ENCODE data around the gene ARMH3.

Gene ARMH3

DNA sequence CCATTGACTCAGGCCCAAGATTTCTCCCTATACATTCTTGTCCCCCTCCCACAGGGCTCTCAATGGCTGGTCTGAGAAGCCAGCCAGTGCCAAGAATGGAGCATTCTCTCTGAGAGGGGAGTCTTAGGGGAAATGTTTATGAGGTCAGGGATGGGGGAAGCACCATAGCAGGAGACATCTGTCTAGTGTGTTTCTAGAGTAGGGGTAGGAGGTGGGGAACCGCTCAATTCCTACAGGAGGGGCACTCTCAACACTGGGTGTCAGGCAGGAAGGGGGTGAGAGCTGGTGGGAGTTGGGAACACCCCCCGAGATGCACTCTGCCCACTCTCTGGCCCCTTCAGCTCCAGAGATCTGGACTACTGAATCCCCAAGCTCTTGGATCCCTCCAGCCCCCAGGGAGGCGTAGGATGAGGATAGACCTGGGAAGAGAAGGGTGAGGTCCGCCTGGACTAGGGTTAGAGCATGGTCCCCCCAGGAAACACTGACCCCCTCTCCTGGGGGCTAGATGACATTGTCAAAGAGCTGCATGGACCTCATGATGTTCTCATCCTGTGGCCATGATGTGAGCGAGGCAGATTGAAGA lies 229.0 kb downstream of the ARMH3 start:
- no peak for DNase-seq

DNA sequence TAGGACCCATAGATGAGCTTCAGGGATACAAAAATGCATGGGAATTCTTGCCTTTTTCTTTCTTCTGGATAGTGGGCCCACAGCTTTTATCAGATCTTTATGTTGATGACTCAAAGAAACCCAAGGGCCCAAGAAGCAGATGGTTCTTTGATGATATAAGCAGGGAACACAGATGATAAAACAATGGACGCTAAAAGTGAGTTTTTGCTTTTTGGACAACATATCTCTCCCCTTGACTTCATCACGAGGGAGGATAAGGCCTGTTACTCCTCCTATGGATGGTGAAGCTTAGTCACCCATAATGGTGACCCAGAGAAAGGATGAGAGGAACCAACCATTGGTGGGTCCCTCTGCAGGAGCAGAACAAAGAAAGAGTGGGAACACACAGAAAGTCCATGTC lies 231.2 kb downstream of the ARMH3 start:
- no peak for DNase-seq

DNA sequence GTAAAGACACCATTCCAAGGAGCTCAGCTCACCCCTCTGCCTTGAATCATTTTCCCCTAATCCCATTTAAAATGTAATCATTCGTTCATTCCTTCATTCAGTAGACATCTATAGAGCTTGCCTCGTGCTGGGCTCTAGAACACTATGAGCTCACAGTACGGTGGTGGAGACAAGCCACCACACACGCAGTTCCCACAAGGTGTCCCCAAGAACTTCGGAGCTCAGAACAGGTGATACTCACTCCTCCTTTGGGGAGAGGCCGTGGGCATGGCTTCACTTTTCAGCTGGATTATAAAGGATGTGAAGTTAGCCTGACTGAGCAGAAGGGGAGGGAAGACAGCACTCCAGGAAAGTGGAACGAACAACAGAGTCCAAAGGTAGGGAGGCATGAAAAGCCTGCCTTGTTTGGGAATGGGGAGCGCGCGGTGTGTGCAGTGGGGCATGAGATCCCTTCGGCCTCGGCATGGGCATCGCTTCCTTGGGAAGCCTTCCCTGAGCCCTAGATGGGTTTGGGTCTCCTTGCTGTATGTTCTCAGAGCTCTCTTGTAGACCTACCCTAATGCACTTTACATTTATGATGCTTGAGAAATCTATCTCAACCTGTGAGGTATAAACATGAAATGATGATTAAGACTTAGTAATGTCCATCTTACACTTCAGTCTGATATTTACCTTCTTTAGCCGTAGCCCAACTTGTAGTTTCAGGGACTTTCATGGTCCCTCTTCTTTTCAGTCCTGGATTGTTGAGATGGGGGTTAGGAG lies 236.9 kb downstream of the ARMH3 start:
- no peak for DNase-seq

DNA sequence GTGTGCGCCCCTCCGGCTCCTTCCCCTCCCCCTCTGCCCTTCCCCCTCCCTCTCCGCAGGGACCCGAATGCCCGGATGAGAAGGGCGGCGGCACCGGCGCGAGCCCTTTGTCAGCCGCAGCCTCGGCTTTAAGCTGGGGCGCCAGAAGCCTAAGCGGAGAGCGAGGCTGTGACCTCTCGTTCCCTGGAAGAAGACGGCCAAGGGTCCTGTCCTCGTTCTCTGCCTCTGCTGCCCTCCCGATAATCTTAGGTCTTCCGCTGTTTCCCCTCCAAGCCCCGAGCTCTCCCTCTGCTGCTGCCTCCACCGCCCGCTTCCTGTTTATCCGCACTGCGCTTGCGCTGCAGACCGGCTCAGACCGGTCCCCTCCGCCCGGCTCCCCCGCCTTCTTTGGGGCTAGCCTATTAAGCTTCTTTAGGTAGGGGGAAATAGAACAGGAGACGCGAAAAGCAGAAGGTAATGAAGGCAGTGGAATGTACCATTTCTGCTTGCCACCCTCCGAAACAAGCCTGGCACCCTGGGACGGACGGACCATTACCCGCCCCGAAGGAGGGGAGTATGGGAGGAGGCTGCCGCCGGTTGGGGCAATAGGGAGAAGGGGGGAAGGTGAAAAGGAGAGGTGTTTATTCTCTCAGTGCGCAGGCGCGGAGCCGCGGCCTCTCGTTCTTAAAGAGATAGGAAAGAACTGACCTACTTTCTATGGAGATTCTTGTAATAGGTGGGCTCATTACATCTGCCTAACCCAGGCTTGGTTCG lies 237.7 kb downstream of the ARMH3 start, which contains the start of gene OGA:
Gene OGA (minus strand): TSS at position 326 of the 753 bp plus-strand sequence. CDS start 422 bp downstream, outside the sequence.
- DNase-seq: peak; percentile 95

DNA sequence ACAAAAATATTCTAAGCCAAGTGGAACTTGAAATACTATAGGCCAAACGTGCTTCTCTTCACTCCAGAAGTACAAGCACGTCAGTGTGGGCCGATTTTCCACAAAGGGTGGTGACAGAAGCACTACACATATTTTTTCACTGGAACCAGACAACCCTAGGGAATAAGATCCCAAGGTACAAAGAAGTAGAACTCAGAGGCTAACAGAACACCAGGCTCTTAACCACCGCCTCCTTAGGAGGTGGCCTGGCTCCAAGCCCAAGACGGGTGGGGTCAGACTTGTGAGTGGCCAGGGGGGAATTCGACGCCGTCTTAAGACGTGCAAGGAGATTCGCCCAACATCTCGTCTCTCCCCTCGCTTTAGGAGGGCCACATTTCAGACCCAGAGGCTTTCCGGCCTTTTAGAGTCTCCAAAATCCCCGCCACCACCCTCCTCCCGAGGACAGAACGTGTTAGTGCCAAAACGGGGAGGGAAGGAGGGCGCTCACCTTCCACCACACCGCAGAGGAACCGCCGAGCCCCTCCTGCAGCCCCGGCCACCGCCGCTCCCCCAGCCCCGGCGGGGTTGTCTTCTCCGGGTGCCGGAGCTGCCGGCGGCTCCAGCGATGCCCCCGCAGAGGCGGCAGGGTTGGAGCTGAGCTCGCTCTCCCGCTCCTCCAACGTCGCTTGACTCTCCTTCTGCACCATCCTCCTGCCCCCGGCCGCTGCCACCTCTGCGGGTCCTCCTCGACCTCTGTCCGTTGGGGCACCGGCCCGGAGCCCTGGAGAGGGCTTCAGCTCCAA lies 238.4 kb downstream of the ARMH3 start:
- peak; percentile 23 for DNase-seq

DNA sequence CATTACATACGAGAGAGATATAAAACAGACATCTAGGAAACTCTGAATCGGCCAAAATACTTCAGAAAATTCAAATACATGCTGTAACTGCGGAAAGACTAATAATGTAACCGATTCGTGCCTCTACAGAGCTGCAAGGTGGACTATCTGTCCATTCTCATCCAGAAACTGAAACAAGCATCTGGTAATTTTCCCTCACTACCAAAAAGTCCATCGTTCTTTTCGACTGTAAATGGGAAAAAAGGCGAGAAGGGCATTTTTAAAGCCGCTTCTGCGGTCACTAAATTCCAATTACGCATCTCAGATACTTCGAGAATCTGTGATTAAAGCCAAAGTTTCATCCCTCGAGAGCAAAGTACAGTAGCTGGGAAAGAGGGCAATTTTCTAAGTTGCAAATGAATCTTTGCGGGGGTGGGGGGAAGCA lies 239.0 kb downstream of the ARMH3 start:
- DNase-seq: no peak

DNA sequence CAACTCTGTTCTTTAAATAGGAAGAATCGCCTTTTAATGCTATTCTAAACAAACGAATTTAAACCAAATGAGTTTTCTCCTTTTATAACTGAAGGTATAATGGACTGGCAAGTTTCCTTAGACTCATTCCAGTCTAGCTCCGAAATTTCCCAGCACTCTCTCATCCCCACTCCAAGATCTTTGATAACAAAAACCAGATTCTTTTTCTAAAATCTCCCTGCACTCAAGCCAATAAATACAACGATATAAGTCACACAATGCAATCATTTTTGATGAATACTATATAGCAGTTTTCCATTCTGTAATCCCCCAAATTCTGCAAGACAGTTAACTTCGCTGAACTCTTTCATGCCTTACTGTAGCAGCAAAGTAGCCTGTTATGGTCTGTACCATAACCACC lies 239.6 kb downstream of the ARMH3 start:
- DNase-seq: no peak

DNA sequence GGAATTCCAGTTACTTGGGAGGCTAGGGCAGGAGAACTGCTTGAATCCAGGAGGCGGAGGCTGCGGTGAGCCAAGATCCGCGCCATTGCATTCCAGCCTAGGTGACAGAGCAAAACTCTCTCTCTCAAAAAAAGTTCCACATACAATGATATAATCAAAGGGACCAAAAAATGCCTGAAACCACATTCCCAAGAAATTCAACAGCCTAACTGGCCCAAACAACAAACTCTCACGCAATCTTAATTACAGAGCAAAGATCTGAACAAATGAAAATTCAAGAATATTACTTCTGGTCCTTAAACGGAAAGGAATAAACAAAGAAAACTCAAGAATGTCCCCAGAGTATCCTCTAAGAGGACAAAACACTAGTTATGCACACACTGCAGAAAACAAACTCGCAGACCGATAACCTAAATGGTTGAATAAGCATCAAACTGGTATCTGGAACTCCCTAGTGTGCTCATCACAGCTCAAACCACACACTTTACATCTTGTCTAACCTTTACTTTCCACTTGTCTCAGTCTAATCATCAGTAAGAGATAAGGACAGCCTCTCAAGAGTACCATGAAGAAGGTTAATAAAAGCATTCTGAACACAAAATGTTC lies 241.4 kb downstream of the ARMH3 start:
- DNase-seq: no peak

DNA sequence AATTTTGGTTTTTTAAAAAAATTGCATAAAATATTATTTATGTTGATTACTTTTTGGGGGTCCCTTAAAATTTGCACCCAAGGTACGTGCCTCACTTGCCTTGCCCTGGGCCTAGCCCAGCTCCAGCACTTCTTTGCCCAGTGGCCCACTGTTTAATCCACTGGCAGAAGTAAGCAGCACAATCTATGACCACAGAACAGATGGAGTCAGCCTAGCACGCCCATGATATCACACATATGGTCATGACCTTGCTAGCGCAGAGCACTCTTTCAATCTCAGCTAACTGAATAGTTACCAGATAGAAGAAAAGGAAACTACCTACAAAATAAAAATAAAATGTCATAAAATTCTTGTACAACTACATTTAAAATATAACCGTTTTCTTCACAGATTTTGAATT lies 243.4 kb downstream of the ARMH3 start:
- no peak for DNase-seq

DNA sequence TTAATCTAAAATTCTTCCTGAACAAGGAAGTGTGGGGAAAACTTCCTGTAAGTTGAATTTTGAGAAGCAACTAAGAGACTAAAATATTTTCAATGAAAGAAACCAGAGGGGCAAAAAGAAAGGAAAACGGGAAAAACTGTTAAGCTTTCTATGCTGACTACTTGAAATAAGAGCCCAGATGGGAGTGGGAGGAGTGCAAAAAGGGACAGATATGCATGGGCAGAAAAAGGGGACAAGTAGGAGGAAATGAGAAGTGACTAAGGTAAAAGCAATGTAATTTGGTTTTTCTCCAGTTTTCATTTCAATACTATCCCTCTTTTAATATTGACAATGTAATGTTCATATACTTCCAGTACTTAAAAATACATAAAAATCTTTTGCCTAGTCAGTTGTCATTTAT lies 248.8 kb downstream of the ARMH3 start:
- no peak for DNase-seq

DNA sequence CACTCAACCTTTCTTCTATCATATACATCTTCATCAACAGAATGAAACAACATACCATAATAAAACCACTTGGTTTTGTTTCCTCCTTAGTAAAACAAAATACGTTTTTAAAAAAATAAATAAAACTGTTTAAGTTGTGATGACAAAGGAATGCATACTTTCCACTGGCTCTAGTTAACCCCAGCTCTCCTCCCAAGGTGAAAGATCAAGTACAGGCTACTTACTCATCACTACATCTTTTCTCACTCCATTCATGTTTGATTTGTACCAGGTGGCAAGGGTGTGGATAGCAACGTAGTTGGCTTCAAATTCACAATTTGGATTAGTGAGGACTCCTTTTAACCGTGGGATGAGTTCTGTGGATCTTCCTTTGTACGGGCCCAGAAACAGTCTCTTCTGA lies 252.5 kb downstream of the ARMH3 start:
- no peak for DNase-seq

DNA sequence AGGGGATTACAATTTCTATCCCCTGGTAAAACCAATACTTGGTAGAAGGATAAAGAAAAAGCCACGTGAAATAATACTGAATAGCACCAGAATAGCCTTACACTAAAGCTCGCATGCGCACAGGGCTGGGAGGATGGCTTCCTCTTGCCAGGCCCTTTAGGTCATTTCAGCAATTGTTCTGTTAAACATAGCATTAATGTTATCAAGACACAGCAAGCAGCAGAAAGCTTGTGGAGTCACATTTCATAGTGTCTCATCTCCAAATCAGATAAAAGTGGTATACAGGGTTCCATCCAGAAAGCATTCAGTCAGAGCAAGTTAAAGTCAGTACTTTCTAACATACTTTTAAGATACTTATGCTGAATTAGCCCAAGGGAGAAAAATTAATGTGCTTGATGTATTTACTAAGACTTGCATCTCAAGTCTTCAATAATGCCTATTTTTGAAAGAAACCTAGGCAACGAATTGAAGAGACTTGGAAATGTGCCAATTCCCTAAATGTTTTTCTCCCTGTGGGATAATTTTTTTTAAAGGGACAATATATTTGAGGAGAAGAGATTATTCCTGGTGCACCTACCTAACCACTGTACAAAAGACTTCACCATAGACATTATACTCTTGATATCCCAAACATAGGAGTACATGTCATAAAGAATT lies 258.4 kb downstream of the ARMH3 start:
- DNase-seq: no peak

Data from T1000 (cell line).